GM20431 (cell line): Measurements from ENCODE around the gene VSTM1.
"Not testable (repeated sequence)": the region's sequence is repeated elsewhere in the genome, so short reads cannot be mapped to it uniquely, and the experiment has no call there.

ENCODE experiments used
- in situ Hi-C: fragments of 300-500 bp; cut with MseI, MboI; formaldehyde crosslinking; loops from one replicate; pipeline ENCODE4 v1.15.0; 2020; ENCODE audit warnings: low sequenced_read_pairs; ENCODE audit not compliant: unreplicated experiment

VSTM1 gene

GRCh38 chr19:54063350-54064116, at the start of gene VSTM1:
VSTM1 (minus strand) TSS chr19:54063897; CDS start chr19:54063777, 120 bp downstream.
- in situ Hi-C loops = no loop called here

GRCh38 chr19:54109651-54110050, 46.0 kb upstream of the VSTM1 start:
- in situ Hi-C loops = no loop called here

DNA sequence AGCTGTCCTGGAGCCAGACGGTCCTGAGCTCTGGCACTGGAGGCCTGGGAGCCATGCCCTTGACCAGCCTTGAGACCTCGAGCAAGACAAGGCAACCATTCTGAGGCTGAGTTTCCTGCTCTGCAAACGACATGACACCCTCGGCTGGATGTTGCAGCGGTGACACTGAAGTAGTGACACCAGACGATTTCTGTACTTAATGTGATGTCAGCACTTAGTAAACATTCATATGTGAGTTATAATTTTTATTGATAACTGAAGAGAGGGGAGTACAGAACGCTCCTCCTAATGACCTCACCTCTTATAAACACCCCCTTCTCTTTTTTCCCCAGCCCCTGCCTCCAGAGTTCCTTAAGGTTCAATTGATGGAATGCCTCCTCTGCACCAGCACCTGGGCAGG, 44.8 kb upstream of the VSTM1 start:
- in situ Hi-C loops = no loop called here

DNA sequence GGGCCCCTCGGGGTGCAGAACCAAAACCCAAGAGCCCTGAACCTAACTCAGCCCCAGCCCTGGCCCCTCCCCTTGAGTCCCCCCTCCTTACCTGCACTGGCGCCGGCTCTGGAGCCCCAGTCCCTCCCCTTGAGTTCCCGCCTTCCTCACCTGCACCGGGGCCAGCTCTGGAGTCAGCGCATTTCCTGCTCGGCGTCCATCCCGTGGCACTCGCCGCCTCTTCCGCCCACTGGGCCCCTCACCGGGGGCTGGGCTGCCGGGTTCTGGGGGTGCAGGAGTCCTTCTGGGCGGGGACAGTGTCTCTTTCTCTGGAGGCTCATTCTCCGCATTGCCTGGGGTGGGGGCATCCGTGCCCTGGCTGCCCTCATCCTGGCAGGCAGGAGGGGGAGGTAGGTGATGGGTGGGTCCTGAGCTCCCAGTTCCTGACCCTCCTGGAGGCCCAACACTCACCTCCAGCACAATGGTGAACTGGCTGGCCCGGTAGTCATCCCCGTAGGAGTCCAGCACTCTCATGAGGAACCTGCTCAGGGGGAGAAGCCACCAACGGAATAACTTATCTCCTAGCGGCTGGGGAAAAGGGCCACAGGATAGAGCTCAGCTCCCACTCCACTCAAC, 44.3 kb upstream of the VSTM1 start:
- in situ Hi-C loops = no loop called here

GRCh38 chr19:54106716-54107115, 43.0 kb upstream of the VSTM1 start:
- in situ Hi-C loops = no loop called here

- in situ Hi-C loops = no loop called here
These were observed 42.1 kb upstream of the VSTM1 start for GRCh38 chr19:54105796-54106195.

DNA sequence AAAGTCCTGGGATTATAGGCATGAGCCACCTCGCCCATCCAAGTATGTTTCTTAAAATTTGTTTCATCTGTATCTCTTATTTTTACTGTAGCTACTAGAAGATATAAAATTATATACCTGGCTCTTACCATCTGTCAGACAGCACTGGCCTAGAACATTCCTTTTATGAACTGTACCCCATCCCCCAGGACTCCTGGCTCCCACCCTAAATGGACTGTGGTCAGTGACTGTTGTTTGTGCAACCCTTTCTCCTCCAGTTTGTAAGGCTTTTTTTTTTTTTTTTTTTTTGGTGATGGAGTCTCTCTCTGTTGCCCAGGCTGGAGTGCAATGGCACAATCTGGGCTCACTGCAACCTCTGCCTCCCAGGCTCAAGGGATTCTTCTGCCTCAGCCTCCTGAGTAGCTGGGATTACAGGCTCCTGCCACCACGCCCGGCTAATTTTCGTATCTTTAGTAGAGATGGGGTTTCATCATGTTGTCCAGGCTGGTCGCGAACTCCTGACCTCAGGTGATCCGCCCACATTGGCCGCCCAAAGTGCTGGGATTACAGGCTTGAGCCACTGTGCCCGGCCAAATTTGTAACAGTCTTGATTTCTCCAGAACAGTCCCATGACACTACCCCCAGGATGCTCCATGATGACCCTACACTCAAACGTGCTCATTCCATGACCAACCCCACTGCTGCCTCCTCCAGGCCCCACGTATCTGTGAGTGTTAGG, 41.5 kb upstream of the VSTM1 start:
- in situ Hi-C loops = no loop called here

DNA sequence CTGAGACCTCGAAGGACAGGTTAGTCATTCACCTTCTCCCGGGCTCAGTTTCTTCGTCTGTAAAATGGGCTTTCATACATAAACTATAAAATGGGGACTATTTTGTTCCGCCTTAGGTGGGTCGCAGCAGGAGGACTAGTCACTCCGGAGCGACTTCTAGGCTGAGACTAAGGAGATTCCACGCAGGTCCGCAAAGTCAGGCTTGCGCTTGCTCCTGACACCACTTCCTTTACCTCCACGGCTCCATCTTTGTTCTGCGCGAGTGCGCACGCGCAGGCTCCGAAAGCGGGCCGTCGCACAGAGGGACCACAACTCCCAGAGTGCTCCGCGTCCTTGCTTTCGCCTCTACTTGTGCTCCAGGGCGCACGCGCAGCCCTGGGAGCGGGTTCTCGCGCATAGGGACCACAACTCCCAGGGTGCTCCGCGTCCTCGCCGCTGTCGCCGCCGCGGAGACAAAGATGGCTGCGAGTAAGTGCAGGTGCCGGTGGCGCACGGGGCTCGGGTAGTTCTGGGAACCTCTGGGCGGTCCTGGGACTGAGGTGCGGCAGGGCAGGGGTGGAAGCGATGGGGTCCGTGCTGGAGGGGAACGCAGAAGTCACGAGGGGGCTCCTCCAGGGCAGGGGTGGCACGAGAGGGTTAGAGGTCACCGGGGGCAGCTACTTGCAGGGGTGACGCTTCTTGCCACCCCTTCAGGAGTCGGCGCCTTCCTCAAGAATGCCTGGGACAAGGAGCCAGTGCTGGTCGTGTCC, 38.9 kb upstream of the VSTM1 start, which contains the start of gene NDUFA3:
NDUFA3 (plus strand) TSS at position 435 of the 749 bp plus-strand sequence; CDS start at position 459, 24 bp downstream.
- in situ Hi-C loops = no loop called here

GRCh38 chr19:54100561-54100960, 36.9 kb upstream of the VSTM1 start, which contains the start of gene OSCAR:
OSCAR (minus strand) TSS chr19:54100803; CDS start chr19:54100792, 11 bp downstream.
- in situ Hi-C loops = no loop called here

- in situ Hi-C loops = not testable (repeated sequence)
These were observed 36.2 kb upstream of the VSTM1 start for GRCh38 chr19:54099903-54100255.

- in situ Hi-C loops = no loop called here
These were observed 35.6 kb upstream of the VSTM1 start for GRCh38 chr19:54099190-54099902.

DNA sequence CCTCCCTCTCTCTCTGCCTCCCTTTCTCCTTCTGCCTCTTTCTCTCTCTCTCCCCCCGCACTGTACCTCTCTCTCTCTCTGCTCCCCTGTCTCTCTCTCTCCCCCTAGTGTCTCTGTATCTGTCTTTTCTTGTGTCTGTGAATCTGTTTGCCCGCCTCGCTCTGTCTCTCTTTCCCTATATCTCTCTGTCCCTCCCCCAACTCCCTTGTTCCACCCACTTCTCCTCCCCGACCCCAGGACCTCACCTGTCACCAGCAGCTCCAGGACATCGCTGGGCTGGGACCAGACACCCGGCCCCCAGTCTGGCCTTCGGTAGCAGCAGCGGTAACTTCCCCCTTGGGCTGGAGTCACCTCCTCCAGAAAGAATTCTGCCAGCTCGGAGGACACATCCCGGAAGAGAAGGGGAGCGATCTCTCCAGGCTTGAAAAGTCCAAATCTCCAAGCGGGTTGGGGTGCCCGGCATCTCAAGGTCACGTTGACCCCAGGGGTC, 33.0 kb upstream of the VSTM1 start:
- in situ Hi-C loops = no loop called here

GRCh38 chr19:54095859-54096616, 32.3 kb upstream of the VSTM1 start:
- in situ Hi-C loops = not testable (repeated sequence)

DNA sequence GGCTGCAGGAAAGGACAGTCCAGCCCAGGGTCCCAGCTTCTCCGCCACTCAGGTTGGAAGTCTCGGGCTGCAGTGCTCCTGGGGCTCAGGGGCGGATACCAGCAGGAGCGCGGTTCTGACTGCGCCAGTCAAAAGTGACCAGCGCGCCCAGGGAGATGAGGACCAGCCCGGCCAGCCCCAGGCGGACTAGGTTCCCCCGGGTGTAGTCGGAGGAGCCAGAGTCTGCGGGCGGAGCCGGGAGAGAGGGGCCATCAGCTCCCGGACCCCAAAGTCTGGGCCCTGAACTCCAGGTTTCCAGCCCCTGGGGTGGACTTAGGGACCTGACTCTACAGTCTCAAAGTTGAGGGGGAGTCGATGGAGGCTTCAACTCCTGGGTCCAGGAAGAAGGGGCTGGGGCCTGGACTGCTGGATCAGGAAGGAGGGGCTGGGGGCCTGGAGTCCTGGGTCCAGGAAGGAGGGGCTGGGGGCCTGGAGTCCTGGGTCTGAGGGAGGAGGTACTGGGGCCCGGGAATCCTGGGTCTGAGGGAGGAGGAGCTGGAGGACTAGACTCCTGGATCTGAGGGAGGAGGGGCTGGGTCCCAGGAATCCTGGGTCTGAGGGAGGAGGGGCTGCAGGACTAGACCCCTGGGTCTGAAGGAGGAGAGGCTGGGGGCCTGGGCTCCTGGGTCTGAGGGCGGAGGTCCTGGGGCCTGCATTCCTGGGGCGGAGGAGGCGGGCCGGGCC, 31.6 kb upstream of the VSTM1 start:
- in situ Hi-C loops = no loop called here

DNA sequence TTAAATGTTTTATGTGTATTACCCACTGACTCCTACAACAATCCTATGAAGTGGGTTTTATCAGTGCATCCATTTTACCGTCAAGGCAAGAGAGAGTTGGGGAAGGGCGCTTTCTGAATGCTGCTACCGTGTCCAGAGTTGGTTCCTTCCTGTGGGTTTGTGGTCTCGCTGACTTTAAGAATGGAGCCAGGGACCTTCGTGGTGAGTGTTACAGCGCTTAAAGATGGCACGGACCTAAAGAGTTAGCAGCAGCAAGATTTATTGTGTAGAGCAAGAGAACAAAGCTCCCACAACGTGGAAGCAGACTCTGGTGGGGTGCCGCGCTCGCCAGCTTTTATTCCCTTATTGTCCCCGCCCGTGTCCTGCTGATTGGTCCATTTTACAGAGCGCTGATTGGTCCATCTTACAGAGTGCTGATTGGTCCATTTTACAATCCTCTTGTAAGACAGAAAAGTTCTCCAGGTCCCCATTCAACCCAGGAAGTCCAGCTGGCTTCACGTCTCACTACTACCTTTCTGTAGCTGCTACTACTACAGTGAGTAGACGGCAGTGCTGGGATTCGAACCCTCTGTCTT, 30.8 kb upstream of the VSTM1 start:
- in situ Hi-C loops = no loop called here

- in situ Hi-C loops = no loop called here
These were observed 20.7 kb upstream of the VSTM1 start for GRCh38 chr19:54084410-54084809.

GRCh38 chr19:54081032-54081431, 17.3 kb upstream of the VSTM1 start, which contains the start of gene TARM1:
TARM1 (minus strand) TSS chr19:54081365; CDS start chr19:54081340, 25 bp downstream.
- in situ Hi-C loops = no loop called here

GRCh38 chr19:54077334-54077733, 13.6 kb upstream of the VSTM1 start:
- in situ Hi-C loops = no loop called here
